ENCODE measurements around the gene KIF5C.
A peak's percentile ranks its signal among the peaks of the same experiment; 100 is the strongest.

KIF5C gene

GRCh38 chr2:148876595-148877402 is 1.8 kb downstream of the KIF5C start:
- Histone ChIP-seq H3K4me1 (ENCODE audit: insufficient read depth, poor library complexity, severe bottlenecking) (no peaks in the 10 kb centered on the region), H3K36me3 (ENCODE audit: low read depth) (no peaks in the 10 kb centered on the region), H3K4me3 (ENCODE audit: severe bottlenecking) (peak overlapping the region; percentile 4), H3K27me3 (ENCODE audit: insufficient read depth, poor library complexity, severe bottlenecking) (peaks cover 28% of the 10 kb centered on the region), H3K27ac (ENCODE audit: poor library complexity, severe bottlenecking) (no peak overlapping the region), H3K9me3 (ENCODE audit: severe bottlenecking) (no peaks in the 10 kb centered on the region)
- DNase-seq (ENCODE audit: low spot score), result no peak
- no peak for TF ChIP-seq CTCF (IDR thresholded peaks at IDR 0.05; ENCODE audit: poor library complexity, severe bottlenecking)
- ATAC-seq (ENCODE audit: low read depth), result 0 out of 3 replicates have a peak, but pooled peaks have one; percentile 2

GRCh38 chr2:148877403-148877740 is 2.3 kb downstream of the KIF5C start:
- H3K4me3 ChIP-seq (ENCODE audit: severe bottlenecking), result no peak overlapping the region
- no peak overlapping the region for H3K27ac ChIP-seq (ENCODE audit: poor library complexity, severe bottlenecking)
- DNase-seq (ENCODE audit: low spot score) (no peak), ATAC-seq (ENCODE audit: low read depth) (no peak)
- no peaks in the 10 kb centered on the region for H3K36me3 ChIP-seq (ENCODE audit: low read depth)
- peaks cover 28% of the 10 kb centered on the region for H3K27me3 ChIP-seq (ENCODE audit: insufficient read depth, poor library complexity, severe bottlenecking)
- H3K9me3 ChIP-seq (ENCODE audit: severe bottlenecking), result no peaks in the 10 kb centered on the region
- no peaks in the 10 kb centered on the region for H3K4me1 ChIP-seq (ENCODE audit: insufficient read depth, poor library complexity, severe bottlenecking)
- no peak for TF ChIP-seq CTCF (IDR thresholded peaks at IDR 0.05; ENCODE audit: poor library complexity, severe bottlenecking)

- DNase-seq (ENCODE audit: low spot score), result no peak
- Histone ChIP-seq H3K9me3 (ENCODE audit: severe bottlenecking) (no peaks in the 10 kb centered on the region), H3K4me3 (ENCODE audit: severe bottlenecking) (no peak overlapping the region), H3K27me3 (ENCODE audit: insufficient read depth, poor library complexity, severe bottlenecking) (peaks cover 28% of the 10 kb centered on the region), H3K4me1 (ENCODE audit: insufficient read depth, poor library complexity, severe bottlenecking) (no peaks in the 10 kb centered on the region), H3K27ac (ENCODE audit: poor library complexity, severe bottlenecking) (no peak overlapping the region), H3K36me3 (ENCODE audit: low read depth) (no peaks in the 10 kb centered on the region)
- TF ChIP-seq CTCF (IDR thresholded peaks at IDR 0.05; ENCODE audit: poor library complexity, severe bottlenecking), result no peak
- ATAC-seq (ENCODE audit: low read depth), result no peak
Observed at GRCh38 chr2:148880636-148881035, 5.6 kb downstream of the KIF5C start.

- ATAC-seq (ENCODE audit: low read depth), result no peak
- H3K4me1 ChIP-seq (ENCODE audit: insufficient read depth, poor library complexity, severe bottlenecking), result no peaks in the 10 kb centered on the region
- H3K4me3 ChIP-seq (ENCODE audit: severe bottlenecking), result no peak overlapping the region
- H3K27me3 ChIP-seq (ENCODE audit: insufficient read depth, poor library complexity, severe bottlenecking), result peaks cover 25% of the 10 kb centered on the region
- DNase-seq (ENCODE audit: low spot score), result no peak
- H3K9me3 ChIP-seq (ENCODE audit: severe bottlenecking), result no peaks in the 10 kb centered on the region
- no peak overlapping the region for H3K27ac ChIP-seq (ENCODE audit: poor library complexity, severe bottlenecking)
- TF ChIP-seq CTCF (IDR thresholded peaks at IDR 0.05; ENCODE audit: poor library complexity, severe bottlenecking), result no peak
- H3K36me3 ChIP-seq (ENCODE audit: low read depth), result no peaks in the 10 kb centered on the region
Observed at GRCh38 chr2:148882051-148882450, 7.0 kb downstream of the KIF5C start.

GRCh38 chr2:148885209-148885608 is 10.2 kb downstream of the KIF5C start:
- ATAC-seq (ENCODE audit: low read depth) (no peak), DNase-seq (ENCODE audit: low spot score) (no peak)
- Histone ChIP-seq H3K36me3 (ENCODE audit: low read depth) (no peaks in the 10 kb centered on the region), H3K4me1 (ENCODE audit: insufficient read depth, poor library complexity, severe bottlenecking) (no peaks in the 10 kb centered on the region), H3K27me3 (ENCODE audit: insufficient read depth, poor library complexity, severe bottlenecking) (peaks cover 34% of the 10 kb centered on the region), H3K9me3 (ENCODE audit: severe bottlenecking) (no peaks in the 10 kb centered on the region), H3K4me3 (ENCODE audit: severe bottlenecking) (no peak overlapping the region), H3K27ac (ENCODE audit: poor library complexity, severe bottlenecking) (no peak overlapping the region)
- TF ChIP-seq CTCF (IDR thresholded peaks at IDR 0.05; ENCODE audit: poor library complexity, severe bottlenecking), result no peak

All from RWPE2 (cell line).